Measurements from ENCODE around the gene PFKL. TPM values are rescaled to one million over a fixed set of nuclear protein-coding genes. Genes with fewer than 3 reads are reported as not detected.

The PFKL gene
- total and polyA plus RNA-seq, 2 experiments from 2014 or later, result 40.3 to 106 TPM

- TF ChIP-seq NANOG (IDR thresholded peaks at IDR 0.05; ENCODE audit: borderline replicate concordance) (no peak), ZNF462 (CRISPR knock-in tag; IDR thresholded peaks at IDR 0.05) (no peak)
Observed at GRCh38 chr21:44317241-44317782, 17.5 kb downstream of the PFKL start (continued).

GRCh38 chr21:44317871-44318270, 18.0 kb downstream of the PFKL start:
- no peaks in the 10 kb centered on the region for H3F3A ChIP-seq (replicated peaks; ENCODE audit: low read depth)
- no peaks in the 10 kb centered on the region for H3K79me2 ChIP-seq (replicated peaks; ENCODE audit: insufficient read depth)
- no peak overlapping the region for H3K27ac ChIP-seq (ENCODE audit: low read depth)
- Mint-ChIP-seq H3K27ac (no peak overlapping the region), H3K36me3 (ENCODE audit: low read depth) (no peaks in the 10 kb centered on the region; the same call in 1 of the 3 replicates), H3K27me3 (ENCODE audit: insufficient read depth, low read depth, poor library complexity) (peaks cover 4% of the 10 kb centered on the region), H3K4me1 (no peaks in the 10 kb centered on the region), H3K4me3 (no peak overlapping the region), H3K9me3 (no peaks in the 10 kb centered on the region)
- no peaks in the 10 kb centered on the region for H3K4me1 ChIP-seq (ENCODE audit: insufficient read depth)
- no peaks in the 10 kb centered on the region for H3K27me3 ChIP-seq (ENCODE audit: insufficient read depth)
- no peak overlapping the region for H3K4me3 ChIP-seq
- no peaks in the 10 kb centered on the region for H4K20me1 ChIP-seq (replicated peaks; ENCODE audit: insufficient read depth)
- no peaks in the 10 kb centered on the region for H3K36me3 ChIP-seq (ENCODE audit: insufficient read depth)
- no peaks in the 10 kb centered on the region for H3K9me2 ChIP-seq (ENCODE audit: insufficient read depth)
- no peak overlapping the region for H3K4me2 ChIP-seq
- no peak overlapping the region for H2AFZ ChIP-seq
- no peak for DNase-seq (ENCODE audit: low spot score)
- no peak for ATAC-seq
- TF ChIP-seq ZNF331 (CRISPR knock-in tag; IDR thresholded peaks at IDR 0.05; ENCODE audit: low read depth) (no peak), STAT1 (IDR thresholded peaks at IDR 0.05; ENCODE audit: unreplicated experiment) (no peak), REST (IDR thresholded peaks at IDR 0.05; ENCODE audit: unreplicated experiment) (no peak), ZNF114 (CRISPR knock-in tag; IDR thresholded peaks at IDR 0.05) (no peak), CTCF (conservative IDR thresholded peaks at IDR 0.05; ENCODE audit: low read depth in 2 of 2) (no peak), ETS1 (IDR thresholded peaks at IDR 0.05) (no peak), POLR2AphosphoS5 (IDR thresholded peaks at IDR 0.05; ENCODE audit: low read depth) (no peak), EZH2 (IDR thresholded peaks at IDR 0.05; ENCODE audit: low read depth, unreplicated experiment) (no peak), JUNB (IDR thresholded peaks at IDR 0.05; ENCODE audit: unreplicated experiment) (no peak), EZH2phosphoT487 (IDR thresholded peaks at IDR 0.05; ENCODE audit: unreplicated experiment) (no peak), NANOG (IDR thresholded peaks at IDR 0.05; ENCODE audit: borderline replicate concordance) (no peak), CREB1 (CRISPR knock-in tag; IDR thresholded peaks at IDR 0.05; ENCODE audit: low read depth) (no peak)
